SJSA1 (cell line): ENCODE measurements around the gene HES3. TPM values are rescaled to one million over a fixed set of nuclear protein-coding genes. Genes with fewer than 3 reads are reported as not detected.

Experiments used
- DNase-seq, 2 experiments: peaks; one replicate each; pipeline ENCODE4 v3.0.0-alpha.2; 2015 to 2020; ENCODE audit warnings: low spot score in 2 of 2, low read depth in 1 of 2
- H3K27ac ChIP-seq: fragments of 250-450 bp; sonication (Bioruptor Pico); 2 replicates; pipeline ENCODE4 v1.5.1; 2020; ENCODE audit warnings: mild to moderate bottlenecking, moderate library complexity
- H3K27me3 ChIP-seq: fragments of 250-450 bp; sonication (Bioruptor Pico); replicated peaks from 2 replicates; pipeline ENCODE4 v1.5.1; 2020; ENCODE audit warnings: mild to moderate bottlenecking, moderate library complexity
- H3K36me3 ChIP-seq: fragments of 250-450 bp; sonication (Bioruptor Pico); 2 replicates; pipeline ENCODE4 v1.5.1; 2020; ENCODE audit warnings: mild to moderate bottlenecking
- H3K4me1 ChIP-seq: fragments of 250-450 bp; sonication (Bioruptor Pico); replicated peaks from 2 replicates; pipeline ENCODE4 v1.6.1; 2021; ENCODE audit warnings: mild to moderate bottlenecking
- H3K4me3 ChIP-seq: fragments of 250-450 bp; sonication (Bioruptor Pico); 2 replicates; pipeline ENCODE4 v1.5.1; 2020; ENCODE audit warnings: mild to moderate bottlenecking
- H3K9me3 ChIP-seq: fragments of 250-450 bp; sonication (Bioruptor Pico); replicated peaks from 2 replicates; pipeline ENCODE4 v1.5.1; 2020; ENCODE audit warnings: mild to moderate bottlenecking
- total RNA-seq: library from RNA; depleted of rRNA; stranded (reverse); fragments of >200 nt; shearing (Covaris generic); gene quantifications from 2 replicates; pipeline ENCODE4 v1.2.3, GENCODE V29; 2014; rRNA removed

Gene HES3
- total RNA-seq, 1 experiment from 2014 or later, result not detected

DNA sequence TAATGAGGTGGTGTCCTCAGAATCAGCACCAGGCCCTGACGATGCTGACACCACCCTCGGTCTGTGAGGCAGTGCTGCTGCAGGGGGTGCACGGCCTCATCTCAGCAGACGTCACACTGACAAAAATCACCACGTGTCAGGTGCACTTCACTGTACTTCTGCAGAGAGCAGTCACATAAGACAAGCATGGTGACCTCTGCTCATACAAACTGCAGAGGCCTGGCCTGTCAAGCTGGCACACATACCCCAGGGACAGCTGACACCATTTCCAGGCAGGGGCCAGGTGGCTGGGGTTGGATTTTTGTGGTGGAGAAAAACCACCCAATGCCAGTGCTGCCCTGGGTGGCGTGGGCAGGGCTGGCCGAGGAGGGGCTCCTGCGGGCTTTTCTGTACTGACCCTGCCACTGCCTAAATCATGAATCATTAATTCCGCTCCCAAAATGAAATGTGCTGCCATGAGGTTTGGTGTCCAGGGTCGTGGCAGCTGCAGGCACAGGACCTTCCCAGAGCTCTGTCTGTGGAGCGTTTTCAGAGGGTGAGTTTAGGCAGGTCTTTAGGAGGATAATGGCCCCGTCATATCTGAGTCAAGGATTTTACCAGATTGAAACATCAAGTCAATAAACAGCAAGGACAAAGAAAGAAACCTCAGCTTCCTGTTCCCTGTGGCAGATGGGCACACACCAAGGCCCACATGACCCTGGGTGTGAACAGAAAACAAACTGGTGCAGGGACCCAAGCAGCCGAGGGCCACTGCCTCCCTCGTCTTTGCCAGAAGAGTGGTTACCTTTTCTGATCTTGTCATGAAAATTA, 50.3 kb downstream of the HES3 start:
- peak in 1 of 2 experiments; percentile 11 for DNase-seq
- H3K9me3 ChIP-seq, result no peaks in the 10 kb centered on the region
- no peak overlapping the region for H3K27ac ChIP-seq
- H3K4me3 ChIP-seq, result no peak overlapping the region
- H3K4me1 ChIP-seq, result peaks cover 16% of the 10 kb centered on the region
- peaks cover 13% of the 10 kb centered on the region; the same call in 1 of the 2 replicates for H3K36me3 ChIP-seq
- H3K27me3 ChIP-seq, result no peaks in the 10 kb centered on the region

DNA sequence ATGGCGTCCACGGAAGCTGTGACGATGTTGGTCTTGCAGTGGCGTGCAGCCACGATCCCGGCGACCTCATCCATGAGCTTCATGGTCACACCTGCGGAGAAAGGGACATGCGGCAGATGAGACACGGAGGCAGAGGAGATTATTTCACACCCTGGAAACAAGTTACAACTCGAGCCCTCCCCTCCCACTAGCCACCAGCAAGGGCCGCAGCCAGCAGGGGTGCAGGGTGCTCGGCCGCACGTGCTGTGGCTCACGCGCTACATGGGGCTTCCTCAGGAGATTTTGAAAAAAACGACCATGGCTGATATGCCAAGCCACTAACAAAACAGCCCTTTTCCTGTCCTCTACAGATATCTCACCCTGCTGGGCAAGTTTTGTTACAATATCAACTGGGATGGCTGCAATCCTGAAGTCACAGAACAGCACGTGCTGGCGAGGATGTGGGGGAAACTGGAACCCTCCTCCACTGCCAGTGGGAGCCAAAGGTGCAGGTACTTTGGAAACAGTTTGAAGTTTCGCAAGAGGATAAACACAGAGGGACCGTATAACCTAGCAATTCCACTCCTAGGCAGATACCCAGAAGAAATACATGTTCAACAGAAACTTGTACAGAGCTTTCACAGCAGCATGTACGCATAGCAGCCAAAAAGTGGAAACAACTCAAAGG, 51.0 kb downstream of the HES3 start:
- peaks cover 16% of the 10 kb centered on the region for H3K4me1 ChIP-seq
- H3K27me3 ChIP-seq, result no peaks in the 10 kb centered on the region
- no peak for DNase-seq
- H3K4me3 ChIP-seq, result no peak overlapping the region
- peaks cover 13% of the 10 kb centered on the region; the same call in 1 of the 2 replicates for H3K36me3 ChIP-seq
- H3K9me3 ChIP-seq, result no peaks in the 10 kb centered on the region
- no peak overlapping the region for H3K27ac ChIP-seq

Other genes with a start within 250 kb of the HES3 start
- 3.4 and 3.9 TPM in 2 replicates for gene KCNAB2, start 198.3 kb upstream of the HES3 start, total RNA-seq
- gene CHD5, start 63.9 kb upstream of the HES3 start, total RNA-seq, result 0.28 and 0.53 TPM in 2 replicates
- 149 and 187 TPM in 2 replicates for gene RPL22, start 44.6 kb upstream of the HES3 start, total RNA-seq
- 5.4 and 27.3 TPM in 2 replicates for gene RNF207, start 38.1 kb upstream of the HES3 start, total RNA-seq
- 114 and 140 TPM in 2 replicates for gene ICMT, start 8.2 kb upstream of the HES3 start, total RNA-seq
- 0.32 TPM in 1 of 2 replicates, not detected in the other for gene GPR153, start 16.9 kb downstream of the HES3 start, total RNA-seq
- gene ACOT7, start 149.6 kb downstream of the HES3 start, total RNA-seq, result 33.9 and 36.9 TPM in 2 replicates
- 0.03 TPM in 1 of 2 replicates, not detected in the other for gene HES2, start 175.7 kb downstream of the HES3 start, total RNA-seq
- gene ESPN, start 180.6 kb downstream of the HES3 start, total RNA-seq, result not detected in 2 replicates
- gene TNFRSF25, start 222.0 kb downstream of the HES3 start, total RNA-seq, result 0.13 and 0.32 TPM in 2 replicates
- gene PLEKHG5, start 247.5 kb downstream of the HES3 start, total RNA-seq, result 0.34 and 1.6 TPM in 2 replicates